Fibroblast of pulmonary artery (primary cell): ENCODE data around the gene CCDC57.
"Not testable (repeated sequence)": the region's sequence is repeated elsewhere in the genome, so short reads cannot be mapped to it uniquely, and the experiment has no call there.

Experiments used
- DNase-seq: peaks from one replicate; pipeline ENCODE4 v3.0.0-alpha.2; 2010; ENCODE audit warnings: low read depth
- H3K4me3 ChIP-seq: replicated peaks from 2 replicates; pipeline ENCODE4 v1.5.1; 2011; ENCODE audit warnings: low read depth, mild to moderate bottlenecking, control low read depth, low read length, moderate library complexity
- TF ChIP-seq, protein P1 (sequence below): IDR thresholded peaks from 2 replicates; pipeline ENCODE4 v1.5.1; 2011; ENCODE audit warnings: mild to moderate bottlenecking, control low read depth, low read length, inconsistent platforms; ENCODE audit errors: missing control alignments

Gene CCDC57

DNA sequence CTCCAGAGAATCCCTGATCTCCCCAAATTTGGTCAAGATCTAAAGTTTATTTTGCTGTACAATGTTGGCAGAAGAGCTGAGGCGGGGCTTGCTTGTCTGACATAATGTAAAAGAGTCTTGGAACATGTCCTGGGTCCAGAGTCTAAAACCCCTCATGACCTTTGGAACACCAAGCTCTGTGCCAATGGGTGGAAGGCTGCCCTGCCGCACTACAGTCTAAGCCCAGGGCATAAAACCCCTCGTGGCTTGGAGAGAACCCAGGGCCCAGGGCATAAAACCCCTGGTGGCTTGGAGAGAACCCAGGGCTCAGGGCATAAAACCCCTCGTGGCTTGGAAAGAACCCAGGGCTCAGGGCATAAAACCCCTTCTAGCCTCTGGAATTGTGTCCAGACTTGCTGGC lies 36.7 kb downstream of the CCDC57 start:
- H3K4me3 ChIP-seq: no peak overlapping the region
- DNase-seq: no peak
- TF ChIP-seq, protein P1, sequence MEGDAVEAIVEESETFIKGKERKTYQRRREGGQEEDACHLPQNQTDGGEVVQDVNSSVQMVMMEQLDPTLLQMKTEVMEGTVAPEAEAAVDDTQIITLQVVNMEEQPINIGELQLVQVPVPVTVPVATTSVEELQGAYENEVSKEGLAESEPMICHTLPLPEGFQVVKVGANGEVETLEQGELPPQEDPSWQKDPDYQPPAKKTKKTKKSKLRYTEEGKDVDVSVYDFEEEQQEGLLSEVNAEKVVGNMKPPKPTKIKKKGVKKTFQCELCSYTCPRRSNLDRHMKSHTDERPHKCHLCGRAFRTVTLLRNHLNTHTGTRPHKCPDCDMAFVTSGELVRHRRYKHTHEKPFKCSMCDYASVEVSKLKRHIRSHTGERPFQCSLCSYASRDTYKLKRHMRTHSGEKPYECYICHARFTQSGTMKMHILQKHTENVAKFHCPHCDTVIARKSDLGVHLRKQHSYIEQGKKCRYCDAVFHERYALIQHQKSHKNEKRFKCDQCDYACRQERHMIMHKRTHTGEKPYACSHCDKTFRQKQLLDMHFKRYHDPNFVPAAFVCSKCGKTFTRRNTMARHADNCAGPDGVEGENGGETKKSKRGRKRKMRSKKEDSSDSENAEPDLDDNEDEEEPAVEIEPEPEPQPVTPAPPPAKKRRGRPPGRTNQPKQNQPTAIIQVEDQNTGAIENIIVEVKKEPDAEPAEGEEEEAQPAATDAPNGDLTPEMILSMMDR: no peak

DNA sequence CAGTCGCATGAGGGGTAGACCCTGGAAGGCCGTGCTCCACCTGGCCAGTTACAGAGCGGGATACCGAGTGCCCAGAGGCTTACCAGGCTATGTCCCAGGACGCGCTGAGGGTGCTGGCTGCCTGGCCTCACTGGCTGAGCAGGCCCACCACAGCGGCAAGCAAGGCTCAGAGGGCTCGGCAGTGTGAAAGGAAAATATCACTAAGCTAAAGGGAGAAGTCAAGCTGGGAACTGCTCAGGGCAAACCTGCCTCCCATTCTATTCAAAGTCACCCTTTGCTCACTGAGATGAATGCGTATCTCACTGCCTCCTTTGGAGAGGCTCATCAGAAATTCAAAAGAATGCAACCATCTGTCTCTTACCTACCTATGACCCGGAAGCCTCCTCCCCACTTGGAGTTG lies 37.4 kb downstream of the CCDC57 start:
- TF ChIP-seq, protein P1: no peak
- no peak for DNase-seq
- H3K4me3 ChIP-seq: no peak overlapping the region

DNA sequence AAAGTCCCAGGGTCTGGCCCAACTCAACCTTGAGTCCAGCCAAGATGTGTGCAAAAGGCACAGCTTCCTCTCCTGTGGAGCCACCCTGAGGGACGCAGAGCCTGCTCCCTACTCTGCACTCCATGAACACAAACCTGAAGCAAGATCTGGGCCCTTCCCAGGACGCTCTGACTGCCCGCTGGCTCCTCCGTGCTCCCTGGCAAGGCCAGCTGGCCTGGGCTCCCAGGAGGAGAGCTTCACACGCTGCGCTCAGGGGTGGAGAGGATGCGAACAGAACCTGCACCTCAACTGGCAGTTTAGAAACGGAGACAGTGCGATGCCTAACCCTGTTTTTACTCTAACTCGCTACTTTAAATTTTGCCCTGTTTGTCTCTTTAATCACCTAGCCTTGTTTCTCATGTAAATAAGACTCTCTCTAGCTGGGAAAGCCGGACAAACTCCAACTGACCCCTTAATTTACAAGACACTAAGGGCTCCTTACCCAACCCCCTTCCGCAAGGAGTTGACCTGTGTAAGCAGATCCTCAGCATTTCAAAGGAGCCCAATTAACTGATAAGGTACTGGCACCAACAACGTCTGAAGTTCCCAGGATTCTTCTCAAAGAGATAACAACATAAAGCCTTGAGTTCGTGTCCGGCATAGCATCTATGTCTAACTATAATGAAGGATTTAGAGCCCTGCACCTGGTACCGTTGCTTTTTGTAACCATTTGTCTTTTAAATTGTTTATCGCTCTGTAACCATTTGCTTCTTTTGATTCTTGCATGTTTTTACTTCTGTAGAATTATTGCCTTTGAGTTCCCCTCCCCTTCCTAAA lies 38.4 kb downstream of the CCDC57 start:
- DNase-seq, H3K4me3 ChIP-seq: not testable (repeated sequence)

DNA sequence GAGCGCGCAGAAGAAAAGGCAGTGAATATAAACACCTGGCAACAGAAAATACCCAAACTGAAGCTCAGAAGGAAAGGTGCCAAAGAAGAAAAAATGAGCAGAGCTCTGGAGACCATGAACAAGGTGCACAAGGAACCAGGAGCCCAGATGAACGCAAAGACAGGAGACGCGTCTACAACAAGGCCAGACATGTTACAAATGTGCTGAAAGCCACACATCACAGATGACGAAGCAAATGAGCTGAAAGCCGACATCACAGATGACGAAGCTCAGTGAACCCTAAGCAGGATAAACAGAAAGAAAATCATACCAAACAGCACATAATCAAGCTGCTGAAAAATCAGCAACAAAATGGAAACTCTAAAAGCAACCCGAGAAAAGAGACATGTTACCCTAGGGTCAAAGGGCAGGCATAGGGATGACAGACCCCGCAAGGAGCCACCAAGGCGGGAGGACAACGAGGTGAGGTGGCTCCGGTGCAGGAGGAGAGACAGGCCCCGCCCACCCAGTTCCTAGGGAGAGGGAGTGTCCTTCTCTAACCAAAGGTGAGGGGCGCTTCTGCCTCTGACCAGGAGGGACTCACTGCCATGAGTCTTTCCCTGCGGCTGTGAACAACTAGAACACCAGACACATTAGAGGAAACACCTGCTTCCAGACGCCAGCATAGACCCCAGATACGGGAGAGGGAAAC lies 39.1 kb downstream of the CCDC57 start:
- no peak overlapping the region for H3K4me3 ChIP-seq
- no peak for DNase-seq
- TF ChIP-seq, protein P1: no peak

DNA sequence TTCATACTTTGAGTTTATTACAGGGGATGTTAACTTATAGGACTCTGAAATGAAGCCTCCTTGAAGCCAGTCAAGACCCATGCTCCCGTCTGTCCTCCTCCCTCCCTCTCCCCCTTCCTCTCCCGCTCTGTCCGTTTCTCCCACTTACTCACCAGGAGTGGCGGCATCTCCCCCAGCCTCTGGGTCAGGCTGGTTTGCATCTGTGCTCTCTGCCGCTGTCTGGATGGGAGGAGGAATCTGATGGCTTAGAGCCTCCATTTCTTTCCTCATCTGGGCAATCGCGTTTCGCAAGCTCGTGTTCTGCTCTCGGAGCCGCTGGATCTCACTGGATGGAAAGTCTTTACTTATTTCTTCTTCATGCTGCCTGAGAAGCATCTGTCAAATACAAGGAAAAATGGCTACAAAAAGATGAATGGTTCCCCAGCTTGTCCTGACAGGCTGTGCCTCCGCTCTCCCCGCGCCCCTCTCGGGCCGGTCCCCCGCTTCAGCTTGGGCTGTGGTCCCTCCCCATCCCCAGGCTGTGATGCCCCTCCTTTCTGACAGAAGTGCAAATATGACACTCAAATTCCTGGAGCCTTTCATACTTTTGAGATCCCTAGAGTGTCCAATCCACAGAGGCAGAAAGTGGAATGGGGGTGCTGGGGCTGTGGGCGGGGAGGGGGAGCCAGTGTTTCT lies 40.0 kb downstream of the CCDC57 start:
- H3K4me3 ChIP-seq: no peak overlapping the region
- TF ChIP-seq, protein P1: no peak
- no peak for DNase-seq

DNA sequence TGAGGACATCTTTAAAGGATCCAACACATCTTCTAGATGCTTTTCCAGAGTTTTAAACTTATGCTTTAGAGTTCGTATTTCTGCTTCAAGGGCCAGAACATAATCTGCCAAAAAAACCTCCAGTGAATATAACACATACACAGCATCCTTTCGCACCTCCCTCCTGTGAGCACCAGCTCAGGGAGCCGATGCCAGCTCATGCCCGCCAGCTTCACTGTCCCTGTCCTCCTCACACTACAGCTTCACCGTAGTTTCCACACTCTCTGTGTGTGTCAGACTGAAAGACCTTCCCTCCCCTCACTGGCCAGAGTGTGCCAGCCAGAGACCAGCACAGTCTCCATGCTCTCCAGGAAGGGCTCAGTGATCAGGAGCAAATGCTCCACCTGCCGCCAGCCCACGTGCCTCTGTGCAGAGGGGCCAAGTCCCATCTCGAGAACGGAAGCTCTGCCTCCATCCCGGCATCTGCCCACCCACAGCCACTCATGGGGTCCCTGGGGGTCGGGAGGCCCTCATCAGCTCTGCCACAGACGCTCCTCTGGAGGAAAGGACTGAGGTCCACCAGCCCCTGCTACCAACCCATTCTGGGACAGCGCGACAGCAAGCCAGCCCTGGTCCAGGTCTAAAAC lies 40.8 kb downstream of the CCDC57 start:
- no peak overlapping the region for H3K4me3 ChIP-seq
- TF ChIP-seq, protein P1: no peak
- DNase-seq: no peak
